Mesendoderm (in vitro differentiated cells): ENCODE data around the gene MCRIP2.

Experiments
- DNase-seq: peaks from one replicate; pipeline ENCODE4 v3.0.0; 2013
- H2AK5ac ChIP-seq: 2 replicates; pipeline ENCODE4 v1.6.1; 2013; ENCODE audit warnings: low read length, inconsistent platforms
- H2BK120ac ChIP-seq: 2 replicates; pipeline ENCODE4 v1.6.1; 2013; ENCODE audit warnings: low read depth, mild to moderate bottlenecking, low read length, moderate library complexity, mixed read lengths
- H2BK15ac ChIP-seq: replicated peaks from 2 replicates; pipeline ENCODE4 v1.6.1; 2013; ENCODE audit warnings: low read depth, mild to moderate bottlenecking, moderate library complexity
- H2BK5ac ChIP-seq: 2 replicates; pipeline ENCODE4 v1.6.1; 2013; ENCODE audit warnings: low read length, inconsistent platforms
- H3K18ac ChIP-seq: 2 replicates; pipeline ENCODE4 v1.6.1; 2013; ENCODE audit warnings: mild to moderate bottlenecking, low read length, mixed read lengths
- H3K23ac ChIP-seq: one replicate; pipeline ENCODE4 v1.6.1; 2013; ENCODE audit warnings: low read length
- H3K27ac ChIP-seq: 2 replicates; pipeline ENCODE4 v1.5.1; 2013; ENCODE audit warnings: low read depth, mild to moderate bottlenecking, inconsistent platforms, low read length, moderate library complexity
- H3K27me3 ChIP-seq: 2 replicates; pipeline ENCODE4 v1.6.1; 2013; ENCODE audit warnings: low read length, control low read depth, mild to moderate bottlenecking, inconsistent platforms; ENCODE audit not compliant: insufficient read depth, poor library complexity
- H3K36me3 ChIP-seq: 2 replicates; pipeline ENCODE4 v1.6.1; 2013; ENCODE audit warnings: low read length, inconsistent platforms; ENCODE audit not compliant: control insufficient read depth, insufficient read depth
- H3K4ac ChIP-seq: one replicate; pipeline ENCODE4 v1.6.1; 2013; ENCODE audit warnings: low read depth, mild to moderate bottlenecking, low read length, moderate library complexity
- H3K4me1 ChIP-seq: 2 replicates; pipeline ENCODE4 v1.6.1; 2013; ENCODE audit warnings: low read depth, low read length, inconsistent platforms; ENCODE audit not compliant: control insufficient read depth
- H3K4me2 ChIP-seq: 2 replicates; pipeline ENCODE4 v1.6.1; 2013; ENCODE audit warnings: low read length
- H3K4me3 ChIP-seq: 2 replicates; pipeline ENCODE4 v1.5.1; 2013; ENCODE audit warnings: mild to moderate bottlenecking, low read length
- H3K56ac ChIP-seq: one replicate; pipeline ENCODE4 v1.6.1; 2013; ENCODE audit warnings: low read length
- H3K79me1 ChIP-seq: 2 replicates; pipeline ENCODE4 v1.6.1; 2013; ENCODE audit warnings: low read length, inconsistent platforms
- H3K79me2 ChIP-seq: 2 replicates; pipeline ENCODE4 v1.6.1; 2013; ENCODE audit warnings: mild to moderate bottlenecking, low read length; ENCODE audit not compliant: control insufficient read depth, insufficient read depth
- H3K9ac ChIP-seq: 2 replicates; pipeline ENCODE4 v1.6.1; 2013; ENCODE audit warnings: low read length, inconsistent platforms
- H4K5ac ChIP-seq: one replicate; pipeline ENCODE4 v1.6.1; 2013; ENCODE audit warnings: low read length
- H4K8ac ChIP-seq: one replicate; pipeline ENCODE4 v1.6.1; 2013; ENCODE audit warnings: low read depth, mild to moderate bottlenecking, control low read depth, low read length, moderate library complexity
- WGBS: extraction: QIAGEN DNeasy Blood & Tissue Kit; methylation state at CpG from one replicate; pipeline ENCODE4 v1.1.7; 2013; ENCODE audit warnings: low lambda C conversion rate, missing lambda C conversion rate; ENCODE audit not compliant: insufficient coverage; ENCODE audit errors: extremely low coverage; 5-methylcytosine and 5-hydroxymethylcytosine counted together

Gene MCRIP2

DNA sequence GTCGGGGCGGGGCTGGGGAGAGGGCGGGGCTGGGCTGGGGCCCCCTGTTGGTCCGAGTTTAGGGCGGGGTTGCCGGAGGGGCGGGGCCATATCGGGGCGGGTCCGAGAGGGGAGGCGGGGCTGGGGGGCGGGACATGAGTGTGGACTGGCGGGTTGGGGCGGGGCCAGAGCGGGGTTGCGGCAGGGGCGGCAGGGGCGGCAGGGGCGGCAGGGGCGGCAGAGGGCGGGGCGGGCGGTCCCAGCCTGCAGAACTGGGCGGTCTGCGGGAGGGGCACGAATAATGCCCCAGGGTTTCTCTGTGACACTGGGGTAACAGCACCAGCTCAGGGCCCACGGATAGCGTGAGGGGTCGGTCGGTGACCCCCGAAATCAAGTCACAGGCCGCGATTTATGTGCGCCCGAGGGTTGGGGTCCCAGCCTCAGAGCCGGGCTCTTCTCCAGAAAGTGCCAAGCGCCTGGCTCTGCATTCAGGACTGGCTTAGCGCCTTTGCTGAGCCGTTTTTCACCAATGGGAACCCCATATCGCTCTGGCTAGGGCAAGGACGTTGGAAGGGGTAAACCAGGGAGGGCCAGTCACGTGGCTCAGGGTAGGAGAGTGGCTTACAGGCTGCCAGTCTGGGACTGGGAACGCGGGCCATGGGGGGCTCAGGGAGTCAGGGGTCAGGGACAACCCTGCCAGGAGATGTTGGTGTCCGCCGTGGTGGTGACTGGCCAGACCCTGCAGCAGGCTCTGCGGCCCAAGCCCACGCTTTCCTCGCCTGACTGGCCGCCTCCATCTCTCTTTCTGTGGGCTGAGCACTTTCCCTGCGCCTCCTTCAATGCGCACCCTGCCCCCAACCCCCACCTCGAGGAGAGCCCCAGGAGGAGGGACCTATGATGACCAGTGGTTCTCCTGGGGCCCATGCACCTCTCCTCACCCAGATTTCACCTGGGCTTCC lies 4.3 kb upstream of the MCRIP2 start:
- peak overlapping the region; percentile 59 for H3K9ac ChIP-seq
- peak overlapping the region; percentile 51 for H3K23ac ChIP-seq
- H3K56ac ChIP-seq: peak overlapping the region; percentile 84
- peak; percentile 56 for DNase-seq
- H3K36me3 ChIP-seq: no peaks in the 10 kb centered on the region
- H2AK5ac ChIP-seq: no peak overlapping the region
- peak overlapping the region; percentile 24 for H3K4me3 ChIP-seq
- H4K5ac ChIP-seq: no peak overlapping the region
- no peak overlapping the region for H3K27ac ChIP-seq
- H3K79me2 ChIP-seq: no peaks in the 10 kb centered on the region
- peaks cover 2% of the 10 kb centered on the region for H3K79me1 ChIP-seq
- peak overlapping the region; percentile 74 for H3K4me2 ChIP-seq
- H2BK120ac ChIP-seq: no peak overlapping the region
- H2BK15ac ChIP-seq: no peak overlapping the region
- H4K8ac ChIP-seq: no peak overlapping the region
- peaks cover 3% of the 10 kb centered on the region for H3K4me1 ChIP-seq
- H3K18ac ChIP-seq: no peak overlapping the region
- WGBS: no CpG with 5 or more reads among the region's 53 CpGs
- H2BK5ac ChIP-seq: no peak overlapping the region
- no peak overlapping the region for H3K4ac ChIP-seq
- no peaks in the 10 kb centered on the region for H3K27me3 ChIP-seq

DNA sequence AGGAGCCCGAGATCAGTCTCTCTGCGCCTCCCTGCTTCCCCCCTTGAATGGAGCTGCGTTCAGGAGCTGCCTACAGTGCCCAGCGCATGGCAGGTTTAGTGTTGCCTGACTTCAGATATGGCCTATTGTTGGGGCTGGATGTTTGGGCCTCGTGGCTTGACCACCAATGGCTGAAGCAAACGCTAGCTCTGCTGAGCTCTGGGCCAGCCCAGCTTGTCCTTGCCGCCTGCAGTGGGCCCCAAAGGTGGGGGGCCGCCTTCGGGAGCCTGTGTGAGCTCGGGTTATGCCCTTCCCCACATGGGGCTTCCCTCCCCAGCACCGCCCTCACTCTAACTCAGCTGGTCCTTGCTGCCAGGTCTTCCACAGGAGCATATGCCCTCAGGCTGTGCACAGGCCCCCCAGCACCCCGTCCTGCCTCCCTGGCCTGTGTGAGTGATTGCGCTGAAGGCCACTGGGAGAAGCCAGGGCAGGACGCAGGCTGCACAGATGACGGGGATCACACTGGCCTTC lies 3.5 kb upstream of the MCRIP2 start:
- no peaks in the 10 kb centered on the region for H3K27me3 ChIP-seq
- DNase-seq: no peak
- H3K79me2 ChIP-seq: no peaks in the 10 kb centered on the region
- no CpG with 5 or more reads among the region's 15 CpGs for WGBS
- H4K8ac ChIP-seq: no peak overlapping the region
- no peak overlapping the region for H3K56ac ChIP-seq
- H3K4ac ChIP-seq: no peak overlapping the region
- H2BK5ac ChIP-seq: no peak overlapping the region
- no peak overlapping the region for H3K4me2 ChIP-seq
- H3K4me3 ChIP-seq: no peak overlapping the region
- H3K27ac ChIP-seq: no peak overlapping the region
- H3K23ac ChIP-seq: peak overlapping the region; percentile 51
- H3K9ac ChIP-seq: no peak overlapping the region
- H2BK15ac ChIP-seq: no peak overlapping the region
- H2AK5ac ChIP-seq: no peak overlapping the region
- H3K79me1 ChIP-seq: peaks cover 2% of the 10 kb centered on the region
- H3K36me3 ChIP-seq: no peaks in the 10 kb centered on the region
- peaks cover 3% of the 10 kb centered on the region for H3K4me1 ChIP-seq
- H4K5ac ChIP-seq: no peak overlapping the region
- no peak overlapping the region for H2BK120ac ChIP-seq
- no peak overlapping the region for H3K18ac ChIP-seq

DNA sequence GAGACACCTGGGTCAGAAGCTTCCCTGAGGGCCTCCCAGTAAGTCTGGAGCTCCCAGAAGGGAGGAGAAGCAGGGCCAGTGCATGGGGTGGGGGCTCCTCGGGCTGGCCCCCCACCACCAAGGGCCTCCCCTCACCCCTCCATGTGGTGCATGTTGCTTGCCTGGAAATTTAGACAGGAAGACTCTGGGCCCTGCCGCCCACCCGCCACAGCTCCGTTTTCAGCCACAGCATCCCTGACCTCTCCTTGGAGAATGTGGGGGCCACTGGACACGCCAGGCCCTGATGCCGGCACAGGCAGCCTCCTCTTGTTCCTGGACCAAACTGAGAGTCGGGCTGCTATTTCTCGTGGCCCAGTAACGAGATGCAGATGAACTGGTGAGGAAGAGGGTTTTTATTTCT lies 2.8 kb upstream of the MCRIP2 start:
- Histone ChIP-seq H3K23ac (no peak overlapping the region), H3K79me2 (no peaks in the 10 kb centered on the region), H2BK15ac (no peak overlapping the region), H2BK5ac (no peak overlapping the region), H3K4ac (no peak overlapping the region), H4K5ac (no peak overlapping the region), H3K4me3 (no peak overlapping the region), H4K8ac (no peak overlapping the region), H3K18ac (no peak overlapping the region), H2BK120ac (no peak overlapping the region), H3K27ac (no peak overlapping the region), H3K9ac (no peak overlapping the region), H3K79me1 (peaks cover 2% of the 10 kb centered on the region), H3K4me1 (peaks cover 3% of the 10 kb centered on the region), H2AK5ac (no peak overlapping the region), H3K56ac (no peak overlapping the region), H3K36me3 (no peaks in the 10 kb centered on the region), H3K27me3 (no peaks in the 10 kb centered on the region), H3K4me2 (no peak overlapping the region)
- WGBS: no CpG with 5 or more reads among the region's 9 CpGs
- DNase-seq: no peak

DNA sequence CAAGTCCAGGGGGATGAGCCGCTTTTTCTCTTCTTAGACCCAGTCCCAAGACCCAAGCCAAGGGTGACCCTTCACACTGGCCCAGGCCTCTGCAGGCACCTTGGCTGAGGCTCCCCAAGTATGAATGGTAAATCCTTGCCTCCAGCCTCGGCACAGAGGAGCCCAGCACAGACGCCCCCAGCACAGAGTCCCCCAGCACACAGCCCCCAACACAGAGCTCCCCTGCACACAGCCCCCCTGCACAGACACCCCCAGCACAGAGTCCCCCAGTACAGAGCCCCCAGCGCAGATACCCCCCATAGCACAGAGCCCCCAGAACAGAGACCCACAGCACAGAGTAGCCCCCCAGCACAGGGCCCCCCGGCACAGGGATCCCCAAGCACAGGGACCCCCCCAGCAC lies 1.0 kb upstream of the MCRIP2 start:
- Histone ChIP-seq H3K27ac (no peak overlapping the region), H3K4me1 (peaks cover 3% of the 10 kb centered on the region), H3K79me2 (no peaks in the 10 kb centered on the region), H3K79me1 (no peaks in the 10 kb centered on the region), H4K8ac (no peak overlapping the region), H3K4me2 (no peak overlapping the region), H4K5ac (no peak overlapping the region), H3K36me3 (no peaks in the 10 kb centered on the region), H3K18ac (no peak overlapping the region), H2BK5ac (no peak overlapping the region), H3K4ac (no peak overlapping the region), H3K9ac (no peak overlapping the region), H3K23ac (no peak overlapping the region), H3K56ac (no peak overlapping the region), H3K27me3 (no peaks in the 10 kb centered on the region), H2BK120ac (no peak overlapping the region), H2BK15ac (no peak overlapping the region), H3K4me3 (no peak overlapping the region), H2AK5ac (no peak overlapping the region)
- WGBS: no CpG with 5 or more reads among the region's 5 CpGs
- no peak for DNase-seq

DNA sequence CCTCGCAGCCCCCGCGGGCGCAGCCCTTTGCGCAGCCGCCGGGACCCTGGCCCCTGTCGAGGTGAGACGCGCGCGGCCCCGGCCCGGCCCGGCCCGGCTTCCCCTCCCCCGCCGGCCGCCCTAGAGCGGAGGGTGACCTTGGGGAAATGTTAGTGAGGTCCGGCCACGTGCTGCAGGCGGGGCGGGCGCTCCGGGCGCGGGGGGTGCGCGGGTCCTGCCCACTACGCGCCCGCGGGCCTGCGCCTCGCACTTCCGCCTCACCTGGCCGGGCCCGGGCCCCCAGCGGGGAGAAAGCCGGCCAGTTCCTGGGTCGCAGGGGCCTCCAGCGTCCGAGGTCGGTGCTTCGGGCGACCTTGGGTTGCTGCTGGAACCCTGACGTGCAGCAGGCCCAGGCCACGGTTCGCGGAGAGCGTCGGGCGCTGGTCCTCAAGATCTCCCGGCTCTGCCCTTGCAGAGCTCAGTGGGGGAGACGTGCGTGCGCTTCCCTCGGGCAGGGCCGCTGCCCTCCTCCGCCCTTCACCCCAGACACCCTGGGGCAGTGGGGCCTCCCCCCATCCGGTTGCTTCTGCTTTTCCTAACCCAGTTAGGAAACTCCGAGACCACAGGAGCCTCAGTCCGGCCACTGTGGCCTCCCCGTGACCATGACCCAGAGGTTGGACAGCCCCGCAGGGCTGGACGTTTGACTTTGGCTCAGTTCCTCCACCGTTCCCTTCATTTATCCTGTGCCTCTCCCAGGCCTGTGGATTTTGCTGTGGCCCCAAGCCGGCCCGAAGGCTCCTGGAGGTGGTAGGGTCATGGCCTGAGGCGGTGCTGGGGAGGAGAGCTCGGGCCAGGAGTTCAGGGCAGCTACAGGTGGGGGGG lies 791 bp downstream of the MCRIP2 start:
- H3K56ac ChIP-seq: peak overlapping the region; percentile 83
- H2BK5ac ChIP-seq: no peak overlapping the region
- no peak overlapping the region for H2AK5ac ChIP-seq
- no peak overlapping the region for H3K27ac ChIP-seq
- peak; percentile 23 for DNase-seq
- H3K4me3 ChIP-seq: peak overlapping the region; percentile 39
- no peak overlapping the region for H4K8ac ChIP-seq
- H3K4me1 ChIP-seq: peaks cover 3% of the 10 kb centered on the region
- no peak overlapping the region for H2BK15ac ChIP-seq
- H3K18ac ChIP-seq: peak overlapping the region; percentile 44
- no peak overlapping the region for H3K23ac ChIP-seq
- peak overlapping the region; percentile 64 for H3K4me2 ChIP-seq
- WGBS: no CpG with 5 or more reads among the region's 72 CpGs
- no peaks in the 10 kb centered on the region for H3K36me3 ChIP-seq
- H3K27me3 ChIP-seq: no peaks in the 10 kb centered on the region
- H3K4ac ChIP-seq: no peak overlapping the region
- H4K5ac ChIP-seq: no peak overlapping the region
- no peak overlapping the region for H2BK120ac ChIP-seq
- H3K79me2 ChIP-seq: no peaks in the 10 kb centered on the region
- no peaks in the 10 kb centered on the region for H3K79me1 ChIP-seq
- peak overlapping the region; percentile 78 for H3K9ac ChIP-seq
